WERI-Rb-1 (cell line): ENCODE data around the gene PPP1R16B.

Source experiments
- DNase-seq: peaks from one replicate; pipeline ENCODE4 v3.0.0-alpha.2; 2020
- H3K27ac ChIP-seq: fragments of 250-450 bp; sonication (Bioruptor Pico); 2 replicates; pipeline ENCODE4 v1.5.1; 2020; ENCODE audit warnings: mild to moderate bottlenecking, moderate library complexity
- H3K27me3 ChIP-seq: fragments of 250-450 bp; sonication (Bioruptor Pico); 2 replicates; pipeline ENCODE4 v1.5.1; 2021; ENCODE audit warnings: mild to moderate bottlenecking, low read depth, moderate library complexity; ENCODE audit not compliant: insufficient read depth, severe bottlenecking
- H3K36me3 ChIP-seq: fragments of 250-450 bp; sonication (Bioruptor Pico); 2 replicates; pipeline ENCODE4 v1.5.1; 2020; ENCODE audit warnings: mild to moderate bottlenecking, moderate library complexity
- H3K4me3 ChIP-seq: 2 replicates; pipeline ENCODE4 v1.5.1; 2011; ENCODE audit warnings: low read depth, mild to moderate bottlenecking, control low read depth, low read length
- H3K9me3 ChIP-seq: fragments of 250-450 bp; sonication (Bioruptor Pico); 2 replicates; pipeline ENCODE4 v1.5.1; 2021; ENCODE audit warnings: mild to moderate bottlenecking, moderate library complexity; ENCODE audit not compliant: severe bottlenecking
- CTCF ChIP-seq: IDR thresholded peaks from 2 replicates; pipeline ENCODE4 v1.5.1; 2011; ENCODE audit warnings: low read depth, mild to moderate bottlenecking, control low read depth, inconsistent platforms, low read length

The PPP1R16B gene

GRCh38 chr20:38941726-38942389 is 136.4 kb downstream of the PPP1R16B start:
- no peak overlapping the region for H3K4me3 ChIP-seq
- no peak overlapping the region for H3K27ac ChIP-seq
- DNase-seq: no peak
- H3K27me3 ChIP-seq: no peaks in the 10 kb centered on the region
- TF ChIP-seq CTCF: 0 out of 2 replicates have a peak, but pooled peaks have one; percentile 13
- peaks cover 76% of the 10 kb centered on the region for H3K36me3 ChIP-seq
- H3K9me3 ChIP-seq: no peaks in the 10 kb centered on the region

- Histone ChIP-seq H3K27ac (no peak overlapping the region), H3K27me3 (no peaks in the 10 kb centered on the region), H3K36me3 (peaks cover 90% of the 10 kb centered on the region), H3K9me3 (no peaks in the 10 kb centered on the region), H3K4me3 (no peak overlapping the region)
- no peak for TF ChIP-seq CTCF
- DNase-seq: no peak
These were observed 139.5 kb downstream of the PPP1R16B start for GRCh38 chr20:38945012-38945411.

- no peak overlapping the region for H3K4me3 ChIP-seq
- TF ChIP-seq CTCF: no peak
- no peaks in the 10 kb centered on the region for H3K9me3 ChIP-seq
- H3K27ac ChIP-seq: no peak overlapping the region
- no peaks in the 10 kb centered on the region for H3K27me3 ChIP-seq
- DNase-seq: no peak
- H3K36me3 ChIP-seq: peaks cover 90% of the 10 kb centered on the region
These were observed 141.3 kb downstream of the PPP1R16B start for GRCh38 chr20:38946836-38947235.

- Histone ChIP-seq H3K36me3 (peaks cover 89% of the 10 kb centered on the region), H3K27ac (no peak overlapping the region), H3K4me3 (no peak overlapping the region), H3K9me3 (no peaks in the 10 kb centered on the region), H3K27me3 (no peaks in the 10 kb centered on the region)
- TF ChIP-seq CTCF: no peak
- DNase-seq: no peak
These were observed 142.4 kb downstream of the PPP1R16B start for GRCh38 chr20:38947931-38948362.

GRCh38 chr20:38950254-38950653 is 144.8 kb downstream of the PPP1R16B start:
- no peaks in the 10 kb centered on the region for H3K9me3 ChIP-seq
- no peak overlapping the region for H3K4me3 ChIP-seq
- H3K27me3 ChIP-seq: no peaks in the 10 kb centered on the region
- no peak overlapping the region for H3K27ac ChIP-seq
- no peak for DNase-seq
- no peak for TF ChIP-seq CTCF
- peaks cover 69% of the 10 kb centered on the region for H3K36me3 ChIP-seq

- H3K27me3 ChIP-seq: no peaks in the 10 kb centered on the region
- DNase-seq: no peak
- no peak overlapping the region for H3K4me3 ChIP-seq
- peaks cover 64% of the 10 kb centered on the region for H3K36me3 ChIP-seq
- H3K9me3 ChIP-seq: no peaks in the 10 kb centered on the region
- no peak overlapping the region for H3K27ac ChIP-seq
- no peak for TF ChIP-seq CTCF
These were observed 146.1 kb downstream of the PPP1R16B start for GRCh38 chr20:38951611-38952010.
